ENCODE results near the gene SARM1. TPM values are rescaled to one million over a fixed set of nuclear protein-coding genes. Genes with fewer than 3 reads are reported as not detected.

Gene SARM1
- total and polyA plus RNA-seq, 9 of the 15 experiments (the other 6 are each of a cell fraction or from before 2014, with no cell fraction given) = 0.04 to 0.55 (median 0.11) TPM; not detected in 2

- TF ChIP-seq ZNF263 (CRISPR knock-in tag; IDR thresholded peaks at IDR 0.05; ENCODE audit: borderline replicate concordance) = no peak
- TF ChIP-seq ZZZ3 (IDR thresholded peaks at IDR 0.05) = no peak
- TF ChIP-seq FIP1L1 (IDR thresholded peaks at IDR 0.05; ENCODE audit: low read depth, low read length, poor library complexity, severe bottlenecking) = peak; percentile 26
- 0 out of 2 replicates have a peak, but pooled peaks have one; percentile 19 for TF ChIP-seq POLR2AphosphoS5 (IDR thresholded peaks at IDR 0.05; ENCODE audit: control insufficient read depth, insufficient read depth, low read depth, low read length)
- TF ChIP-seq ZNF780A (CRISPR knock-in tag; IDR thresholded peaks at IDR 0.05) = no peak
- TF ChIP-seq RCOR1 (IDR thresholded peaks at IDR 0.05; ENCODE audit: borderline replicate concordance in 1 of 2, low read depth in 2 of 2, low read length in 2 of 2) = no peak
- no peak for TF ChIP-seq CBFB (CRISPR knock-in tag; IDR thresholded peaks at IDR 0.05)
- no peak for TF ChIP-seq ZNF282 (CRISPR knock-in tag; IDR thresholded peaks at IDR 0.05)
- no peak for TF ChIP-seq ELK3 (CRISPR knock-in tag; IDR thresholded peaks at IDR 0.05)
- TF ChIP-seq SMARCC2 (IDR thresholded peaks at IDR 0.05; ENCODE audit: low read depth) = no peak
- no peak for TF ChIP-seq SMAD1 (IDR thresholded peaks at IDR 0.05; ENCODE audit: low read depth, low read length, partially characterized antibody)
- TF ChIP-seq ZNF184 (CRISPR knock-in tag; IDR thresholded peaks at IDR 0.05) = no peak
- no peak for TF ChIP-seq THAP7 (CRISPR knock-in tag; IDR thresholded peaks at IDR 0.05)
- no peak for TF ChIP-seq LARP7 (IDR thresholded peaks at IDR 0.05)
- TF ChIP-seq THRA (IDR thresholded peaks at IDR 0.05) = no peak
- TF ChIP-seq L3MBTL2 (IDR thresholded peaks at IDR 0.05) = peak; percentile 82
- no peak for TF ChIP-seq KDM4B (IDR thresholded peaks at IDR 0.05; ENCODE audit: borderline replicate concordance in 2 of 2, low read depth in 1 of 2)
- TF ChIP-seq PTTG1 (tag; IDR thresholded peaks at IDR 0.05; ENCODE audit: low read depth) = no peak
- TF ChIP-seq ATF2 (CRISPR knock-in tag; IDR thresholded peaks at IDR 0.05) = no peak
- TF ChIP-seq TSHZ1 (CRISPR knock-in tag; IDR thresholded peaks at IDR 0.05) = no peak
These were observed 34.4 kb downstream of the SARM1 start, which contains the start of gene SLC46A1 (continued) for GRCh38 chr17:28405632-28406472.

All from K562 (cell line).